ENCODE data around the gene ARHGAP26.

GRCh38 chr5:142876817-142877216, 106.6 kb downstream of the ARHGAP26 start:
- TF ChIP-seq POLR2A (IDR thresholded peaks at IDR 0.05) (no peak), CTCF (IDR thresholded peaks at IDR 0.05) (no peak)
